NCI-H2196 (cell line): ENCODE results near the gene CWH43.
"Not testable (repeated sequence)": the region's sequence is repeated elsewhere in the genome, so short reads cannot be mapped to it uniquely, and the experiment has no call there.

Experiments used
- DNase-seq: peaks from one replicate; lab custom pipeline; 2025; ENCODE audit not compliant: unreplicated experiment; lab: John Stamatoyannopoulos, UW

The CWH43 gene

GRCh38 chr4:48985976-48986653 is at the start of gene CWH43:
Gene CWH43 (plus strand): TSS chr4:48986275. CDS start chr4:48986430, 155 bp downstream.
- DNase-seq = no peak

- DNase-seq = no peak
Measured at GRCh38 chr4:48937033-48937432, 49.0 kb upstream of the CWH43 start.

GRCh38 chr4:48938831-48939230 is 47.2 kb upstream of the CWH43 start:
- no peak for DNase-seq

GRCh38 chr4:48939785-48940184 is 46.3 kb upstream of the CWH43 start:
- peak; percentile 34 for DNase-seq

- no peak for DNase-seq
Measured at GRCh38 chr4:48943387-48943786, 42.7 kb upstream of the CWH43 start.

- DNase-seq = no peak
Measured at GRCh38 chr4:48944252-48944651, 41.8 kb upstream of the CWH43 start.

- no peak for DNase-seq
Measured at GRCh38 chr4:48944756-48945241, 41.3 kb upstream of the CWH43 start.

- DNase-seq = no peak
Measured at GRCh38 chr4:48945981-48946380, 40.1 kb upstream of the CWH43 start.

- no peak for DNase-seq
Measured at GRCh38 chr4:48947731-48948130, 38.3 kb upstream of the CWH43 start.

- DNase-seq = no peak
Measured at GRCh38 chr4:48949086-48949485, 37.0 kb upstream of the CWH43 start.

GRCh38 chr4:48949518-48950219 is 36.4 kb upstream of the CWH43 start:
- DNase-seq = no peak

- DNase-seq = no peak
Measured at GRCh38 chr4:48954314-48954713, 31.8 kb upstream of the CWH43 start.

- DNase-seq = not testable (repeated sequence)
Measured at GRCh38 chr4:48957366-48957765, 28.7 kb upstream of the CWH43 start.

GRCh38 chr4:48958582-48958981 is 27.5 kb upstream of the CWH43 start:
- no peak for DNase-seq

- no peak for DNase-seq
Measured at GRCh38 chr4:48960988-48961635, 25.0 kb upstream of the CWH43 start.

- no peak for DNase-seq
Measured at GRCh38 chr4:48962636-48963035, 23.4 kb upstream of the CWH43 start.

GRCh38 chr4:48963042-48963679 is 22.9 kb upstream of the CWH43 start:
- peak; percentile 79 for DNase-seq

- DNase-seq = no peak
Measured at GRCh38 chr4:48967101-48967500, 19.0 kb upstream of the CWH43 start.

- no peak for DNase-seq
Measured at GRCh38 chr4:48967631-48968030, 18.4 kb upstream of the CWH43 start.

GRCh38 chr4:48968814-48969213 is 17.3 kb upstream of the CWH43 start:
- DNase-seq = no peak

GRCh38 chr4:48970471-48970921 is 15.6 kb upstream of the CWH43 start:
- DNase-seq = no peak
